K562 (cell line): Measurements from ENCODE around the gene KRTAP9-2. TPM values are rescaled to one million over a fixed set of nuclear protein-coding genes. Genes with fewer than 3 reads are reported as not detected.

Experiments
- ATAC-seq: fragments of 200-7000 bp; cut with Tn5 transposase; 3 replicates; pipeline ENCODE4 v1.9.1; 2020; ENCODE audit warnings: moderate library complexity
- BruUV-seq: library from RNA; stranded (reverse); fragments of 400-500 nt; replicated peaks from 2 replicates; lab custom pipeline; 2021; lab: Mats Ljungman, UMichigan
- CTCF ChIA-PET: fragments of 300-600 bp; formaldehyde crosslinking; extraction: SDS; loops from one replicate; lab custom pipeline; 2021; ENCODE audit warnings: low intra/inter-chr PET ratio; lab: Yijun Ruan, JAX
- POLR2A ChIA-PET: fragments of 300-600, 350-650 bp; sonication (Branson Sonifier 250); formaldehyde crosslinking; extraction: SDS; loops from one replicate; lab custom pipeline; 2021; ENCODE audit warnings: antibody characterized with exemption, inconsistent platforms; lab: Yijun Ruan, JAX
- DNase-seq, 4 experiments: peaks; one replicate each; pipeline versions ENCODE4 v3.0.0 to v3.0.0-alpha.2; 2011 to 2018; ENCODE audit warnings: low spot score in 3 of 4, mixed read lengths in 3 of 4; ENCODE audit errors: extremely low read depth in 1 of 4
- FAIRE-seq: peaks from 2 replicates; lab custom pipeline; 2011; peaks lifted over from hg19 to GRCh38; lab: Jason Lieb, UNC
- H2AFZ ChIP-seq: 2 replicates; pipeline ENCODE4 v1.6.0; 2011; ENCODE audit warnings: low read depth, low read length, control low read depth, inconsistent platforms
- H3K27ac ChIP-seq: fragments of 200-600 bp; 3 replicates; pipeline ENCODE4 v1.8.0; 2011; ENCODE audit warnings: low read depth, mild to moderate bottlenecking, control low read depth, inconsistent platforms, low read length, moderate library complexity, mixed read lengths; ENCODE audit errors: extremely low read depth
- H3K27me3 ChIP-seq, 2 experiments: fragments of 300-600 bp in 1 of 2; 2 replicates in 1 of 2; 3 replicates in 1 of 2; pipeline versions ENCODE4 v1.6.0 to v1.8.0; 2011; ENCODE audit warnings: inconsistent platforms in 2 of 2, low read length in 2 of 2, mild to moderate bottlenecking in 1 of 2, mixed read lengths in 1 of 2, moderate library complexity in 1 of 2; ENCODE audit not compliant: control insufficient read depth in 2 of 2, insufficient read depth in 2 of 2
- H3K36me3 ChIP-seq: fragments of 300-600 bp; 3 replicates; pipeline ENCODE4 v1.8.0; 2011; ENCODE audit warnings: mild to moderate bottlenecking, low read length, inconsistent platforms; ENCODE audit not compliant: control insufficient read depth, insufficient read depth
- H3K4me1 ChIP-seq, 2 experiments: fragments of 200-600 bp in 1 of 2; replicated peaks in 1 of 2; 2 replicates in 1 of 2; 3 replicates in 1 of 2; pipeline versions ENCODE4 v1.5.1 to v1.8.0; 2011; ENCODE audit warnings: inconsistent platforms in 2 of 2, low read length in 2 of 2, mild to moderate bottlenecking in 1 of 2, mixed read lengths in 1 of 2, moderate library complexity in 1 of 2; ENCODE audit not compliant: control insufficient read depth in 2 of 2, insufficient read depth in 2 of 2
- H3K4me2 ChIP-seq: 2 replicates; pipeline ENCODE4 v1.6.1; 2011; ENCODE audit warnings: low read length, control low read depth, inconsistent platforms, mixed read lengths; ENCODE audit not compliant: insufficient read depth
- H3K4me3 ChIP-seq: fragments of 200-600 bp; sonication (generic), shearing (Covaris generic); 2 replicates; pipeline ENCODE4 v1.5.1; 2016; ENCODE audit warnings: control low read depth, inconsistent platforms
- H3K79me2 ChIP-seq: fragments of 200-600 bp; 3 replicates; pipeline ENCODE4 v1.8.0; 2011; ENCODE audit warnings: low read length, inconsistent platforms; ENCODE audit not compliant: control insufficient read depth, insufficient read depth
- H3K9ac ChIP-seq, 2 experiments: 2 replicates each; pipeline versions ENCODE4 v1.6.0 to v1.6.1; 2011; ENCODE audit warnings: low read depth in 2 of 2, low read length in 2 of 2, control low read depth in 1 of 2, inconsistent platforms in 1 of 2, mild to moderate bottlenecking in 1 of 2, mixed read lengths in 1 of 2; ENCODE audit not compliant: insufficient read depth in 1 of 2
- H3K9me1 ChIP-seq: one replicate; pipeline ENCODE4 v1.6.0; 2011; ENCODE audit warnings: inconsistent platforms, mild to moderate bottlenecking, low read length, moderate library complexity; ENCODE audit not compliant: control insufficient read depth, insufficient read depth
- H3K9me3 ChIP-seq: replicated peaks from 2 replicates; pipeline ENCODE4 v1.5.1; 2011; ENCODE audit warnings: low read depth, low read length, inconsistent platforms; ENCODE audit not compliant: control insufficient read depth, insufficient read depth
- H4K20me1 ChIP-seq: replicated peaks from 2 replicates; pipeline ENCODE4 v1.6.1; 2011; ENCODE audit warnings: low read length, inconsistent platforms, mixed read lengths; ENCODE audit not compliant: control insufficient read depth, insufficient read depth
- TAF1 ChIP-seq: IDR thresholded peaks from 2 replicates; pipeline ENCODE4 v1.6.1; 2011; ENCODE audit warnings: mild to moderate bottlenecking, low read length, moderate library complexity; ENCODE audit not compliant: insufficient read depth, control insufficient read depth, severe bottlenecking; ENCODE audit errors: extremely low read depth
- WGBS: fragments of 100-300 bp; shearing (Covaris generic); methylation state at CpG from one replicate; pipeline ENCODE4 v1.1.6; 2016; ENCODE audit warnings: low coverage, mixed read lengths; ENCODE audit not compliant: insufficient coverage; ENCODE audit errors: missing lambda C conversion rate; 5-methylcytosine and 5-hydroxymethylcytosine counted together
- in situ Hi-C: fragments of 300-500 bp; cut with MboI; formaldehyde crosslinking; loops from 4 replicates; pipeline ENCODE4 v1.15.0; 2018; ENCODE audit warnings: inconsistent platforms, mixed read lengths
- intact Hi-C: fragments of 100-400 bp; cut with micrococcal nuclease; formaldehyde crosslinking; loops from 2 replicates; pipeline ENCODE4 v1.14.2; 2022
- polyA plus RNA-seq, 8 experiments: library from polyadenylated mRNA; depleted of rRNA in 4 of 8; stranded (reverse) in 5 of 8; unstranded in 3 of 8; fragments of >200 nt; fragmentation: Nextera tagmentation in 2 of 8; fragmentation: Illumina TruSeq in 1 of 8; extraction: Ambion mirVana in 2 of 8; extraction: Trizol in 1 of 8; gene quantifications; 2 replicates each; pipeline versions ENCODE4 v1.2.1 to v1.2.3, GENCODE V29; 2011 to 2014; ENCODE audit warnings: inconsistent platforms in 1 of 8, missing spikeins in 1 of 8
- total RNA-seq, 7 experiments: library from RNA; depleted of rRNA in 6 of 7; stranded (reverse); fragments of >200 nt in 6 of 7; fragmentation: Illumina TruSeq in 2 of 7; extraction: Trizol in 2 of 7; gene quantifications; 2 replicates each; pipeline versions ENCODE4 v1.2.1 to v1.2.3, GENCODE V29; 2011 to 2021; ENCODE audit warnings: low replicate concordance in 1 of 7
- TF ChIP-seq, protein P1 (sequence below): IDR thresholded peaks from 3 replicates; pipeline ENCODE4 v1.6.1; 2011; ENCODE audit warnings: borderline replicate concordance, mild to moderate bottlenecking, moderate library complexity; ENCODE audit not compliant: insufficient read length; ENCODE audit errors: extremely low read depth

The KRTAP9-2 gene
- total and polyA plus RNA-seq, 9 of the 15 experiments (the other 6 are each of a cell fraction or from before 2014, with no cell fraction given): not detected

DNA sequence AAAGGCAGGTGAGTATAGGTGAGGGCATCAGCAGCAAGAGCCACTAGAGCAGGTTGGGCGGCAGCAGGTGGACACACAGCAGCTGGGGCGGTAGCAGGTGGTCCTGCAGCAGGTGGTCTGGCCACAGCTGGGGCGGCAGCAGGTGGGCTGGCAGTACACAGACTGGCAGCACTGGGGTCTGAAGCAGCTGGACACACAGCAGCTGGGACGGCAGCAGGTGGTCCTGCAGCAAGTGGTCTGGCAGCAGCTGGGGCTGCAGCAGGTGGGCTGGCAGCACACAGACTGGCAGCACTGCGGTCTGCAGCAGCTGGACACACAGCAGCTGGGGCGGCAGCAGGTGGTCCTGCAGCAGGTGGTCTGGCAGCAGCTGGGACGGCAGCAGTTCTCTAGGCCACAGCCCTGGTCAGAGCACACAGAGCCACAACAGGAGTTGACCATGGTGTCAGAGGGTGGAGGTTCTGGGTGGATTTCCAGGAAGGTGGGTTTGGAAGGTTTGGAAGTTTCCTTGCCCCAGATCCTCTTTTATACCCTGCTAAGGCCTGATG, 48.6 kb upstream of the KRTAP9-2 start, which contains the start of gene KRTAP4-2 (continued):
- TF ChIP-seq, protein P1, sequence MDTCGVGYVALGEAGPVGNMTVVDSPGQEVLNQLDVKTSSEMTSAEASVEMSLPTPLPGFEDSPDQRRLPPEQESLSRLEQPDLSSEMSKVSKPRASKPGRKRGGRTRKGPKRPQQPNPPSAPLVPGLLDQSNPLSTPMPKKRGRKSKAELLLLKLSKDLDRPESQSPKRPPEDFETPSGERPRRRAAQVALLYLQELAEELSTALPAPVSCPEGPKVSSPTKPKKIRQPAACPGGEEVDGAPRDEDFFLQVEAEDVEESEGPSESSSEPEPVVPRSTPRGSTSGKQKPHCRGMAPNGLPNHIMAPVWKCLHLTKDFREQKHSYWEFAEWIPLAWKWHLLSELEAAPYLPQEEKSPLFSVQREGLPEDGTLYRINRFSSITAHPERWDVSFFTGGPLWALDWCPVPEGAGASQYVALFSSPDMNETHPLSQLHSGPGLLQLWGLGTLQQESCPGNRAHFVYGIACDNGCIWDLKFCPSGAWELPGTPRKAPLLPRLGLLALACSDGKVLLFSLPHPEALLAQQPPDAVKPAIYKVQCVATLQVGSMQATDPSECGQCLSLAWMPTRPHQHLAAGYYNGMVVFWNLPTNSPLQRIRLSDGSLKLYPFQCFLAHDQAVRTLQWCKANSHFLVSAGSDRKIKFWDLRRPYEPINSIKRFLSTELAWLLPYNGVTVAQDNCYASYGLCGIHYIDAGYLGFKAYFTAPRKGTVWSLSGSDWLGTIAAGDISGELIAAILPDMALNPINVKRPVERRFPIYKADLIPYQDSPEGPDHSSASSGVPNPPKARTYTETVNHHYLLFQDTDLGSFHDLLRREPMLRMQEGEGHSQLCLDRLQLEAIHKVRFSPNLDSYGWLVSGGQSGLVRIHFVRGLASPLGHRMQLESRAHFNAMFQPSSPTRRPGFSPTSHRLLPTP: no peak

DNA sequence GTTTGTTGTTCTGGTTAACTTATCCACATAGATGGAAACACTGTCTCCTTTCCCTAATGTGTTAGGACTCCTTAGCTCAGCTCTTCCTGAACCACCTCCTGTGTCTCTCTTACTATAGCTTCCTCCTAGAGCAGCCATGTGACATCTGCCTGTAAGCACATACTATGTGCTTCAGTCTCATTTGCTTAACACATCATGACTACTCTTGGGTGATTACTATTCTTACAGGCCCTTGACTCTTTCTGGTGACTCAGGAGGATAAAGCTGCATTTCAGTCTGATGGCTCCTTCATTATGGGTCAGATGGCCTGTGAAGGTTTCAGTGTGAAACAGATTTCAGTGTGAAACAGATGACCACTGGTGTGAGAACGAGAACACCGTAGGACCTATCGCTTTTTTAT, 48.1 kb upstream of the KRTAP9-2 start:
- Histone ChIP-seq H4K20me1 (no peaks in the 10 kb centered on the region; the same call in 1 of the 2 replicates), H3K27ac (no peak overlapping the region), H3K27me3 (peaks cover 3 to 10% of the 10 kb centered on the region in 2 experiments; a peak in 3 of 5 replicates), H3K79me2 (no peaks in the 10 kb centered on the region), H3K4me2 (no peak overlapping the region), H2AFZ (no peak overlapping the region), H3K36me3 (no peaks in the 10 kb centered on the region), H3K9ac (no peak overlapping the region), H3K4me1 (peaks cover 0 to 2% of the 10 kb centered on the region in 2 experiments; a peak in 2 of 5 replicates), H3K9me3 (no peaks in the 10 kb centered on the region), H3K4me3 (no peak overlapping the region), H3K9me1 (no peaks in the 10 kb centered on the region)
- FAIRE-seq: no peak
- no peak for TF ChIP-seq TAF1
- CTCF ChIA-PET: no interaction called here
- DNase-seq: no peak
- 4% methylated on average over 3 of the region's 3 CpGs for WGBS
- no TSS peak for BruUV-seq
- in situ Hi-C loops: no loop called here
- ATAC-seq: no peak
- intact Hi-C loops: no loop called here
- POLR2A ChIA-PET: no interaction called here
